ENCODE measurements around the gene TGM4. TPM values are rescaled to one million over a fixed set of nuclear protein-coding genes. Genes with fewer than 3 reads are reported as not detected.

TGM4 gene
- total RNA-seq, 1 donor from 2014 or later: not detected

DNA sequence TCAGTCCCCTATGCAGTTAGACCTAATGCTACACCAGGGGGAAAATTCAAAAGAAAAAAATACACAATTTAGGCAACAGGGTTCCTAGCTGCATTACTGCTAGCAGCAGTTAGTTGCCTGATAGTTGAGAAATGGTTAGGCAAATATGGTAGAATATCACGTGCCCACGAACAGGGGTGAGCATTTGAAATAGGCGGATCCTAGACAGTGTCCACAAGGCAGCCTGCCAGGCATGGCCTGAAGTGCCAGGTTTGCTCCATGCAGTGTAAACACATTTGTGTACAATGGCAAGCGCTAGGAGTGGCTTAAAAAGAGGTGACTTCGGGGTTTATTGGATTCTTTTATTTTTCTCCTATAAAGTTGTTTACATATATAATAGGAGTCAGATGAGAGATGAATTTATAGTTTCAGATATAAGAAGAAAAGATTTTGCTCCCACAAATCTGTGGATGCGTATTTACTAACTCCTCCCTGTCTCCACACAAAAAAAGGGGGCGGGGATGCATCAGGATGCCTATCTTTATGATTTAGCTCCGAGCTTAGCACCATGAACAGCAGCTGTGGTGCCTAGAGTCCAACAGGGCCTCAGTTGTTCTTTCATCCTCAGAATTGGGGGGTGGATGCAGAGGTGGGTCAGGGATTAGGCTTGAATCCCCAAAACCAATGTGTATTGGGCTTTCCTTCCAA is 3.9 kb upstream of the TGM4 start:
- no peak for DNase-seq (ENCODE audit: low spot score)
- intact Hi-C loops (cut with DNase I): no loop called here
- ATAC-seq: no peak

DNA sequence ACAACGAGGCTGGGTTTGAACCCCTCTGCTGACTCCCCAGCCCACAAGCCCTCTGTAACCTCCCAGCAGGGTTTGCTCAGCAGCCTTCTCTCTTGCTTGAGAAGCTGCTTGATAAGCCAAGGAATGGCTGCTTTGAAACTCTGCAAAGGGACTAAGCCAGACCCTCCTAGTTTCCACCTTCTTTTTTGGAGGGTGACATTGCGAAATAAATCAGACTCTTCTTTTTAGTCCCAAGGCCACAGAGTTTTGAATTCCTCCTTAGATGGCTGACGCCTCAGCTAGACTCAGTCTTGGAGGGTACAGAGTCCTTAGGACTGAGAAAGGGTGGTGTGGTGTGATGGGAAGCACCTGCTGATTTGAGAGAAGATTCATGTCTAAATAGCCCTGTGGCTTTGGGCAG is 1.2 kb downstream of the TGM4 start:
- no peak for ATAC-seq
- no peak for DNase-seq (ENCODE audit: low spot score)
- intact Hi-C loops (cut with DNase I): no loop called here

DNA sequence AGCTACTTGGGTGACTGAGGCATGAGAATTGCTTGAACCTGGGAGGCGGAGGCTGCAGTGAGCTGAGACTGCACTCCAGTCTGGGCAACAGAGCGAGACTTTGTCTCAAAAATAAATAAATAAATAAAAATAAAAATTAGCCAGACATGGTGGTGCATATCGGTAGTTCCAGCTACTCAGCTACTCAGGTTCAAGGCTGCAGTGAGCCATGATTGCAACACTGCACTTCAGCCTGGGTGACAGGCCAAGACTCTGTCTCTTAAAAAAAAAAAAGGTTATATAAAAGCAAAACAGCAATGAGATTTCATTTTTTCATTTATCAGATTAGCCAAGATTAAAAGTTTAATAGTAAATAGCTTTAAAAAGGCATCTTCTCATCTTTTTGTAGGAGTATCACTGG is 2.9 kb downstream of the TGM4 start:
- ATAC-seq: no peak
- no peak for DNase-seq (ENCODE audit: low spot score)
- intact Hi-C loops (cut with DNase I): no loop called here

DNA sequence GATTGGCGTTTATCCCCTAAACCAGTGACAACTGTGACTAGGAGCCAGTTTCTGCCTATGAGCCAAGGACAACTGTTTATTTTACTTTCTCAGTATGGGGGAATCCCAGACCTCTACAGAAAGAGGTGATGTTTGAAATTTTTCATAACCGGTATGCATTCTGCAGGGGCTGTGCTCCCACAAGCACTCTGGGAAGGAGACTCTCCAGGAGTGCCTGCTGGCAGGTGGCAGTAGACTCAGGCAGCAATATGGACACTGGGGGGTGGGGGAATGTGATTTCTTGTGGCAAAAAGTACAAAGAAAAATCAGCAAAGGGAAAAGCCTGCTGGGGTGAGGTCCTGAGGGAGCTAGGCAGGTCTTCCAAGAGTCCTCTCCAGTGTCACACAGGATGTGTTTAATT is 5.9 kb downstream of the TGM4 start:
- ATAC-seq: no peak
- intact Hi-C loops (cut with DNase I): no loop called here

DNA sequence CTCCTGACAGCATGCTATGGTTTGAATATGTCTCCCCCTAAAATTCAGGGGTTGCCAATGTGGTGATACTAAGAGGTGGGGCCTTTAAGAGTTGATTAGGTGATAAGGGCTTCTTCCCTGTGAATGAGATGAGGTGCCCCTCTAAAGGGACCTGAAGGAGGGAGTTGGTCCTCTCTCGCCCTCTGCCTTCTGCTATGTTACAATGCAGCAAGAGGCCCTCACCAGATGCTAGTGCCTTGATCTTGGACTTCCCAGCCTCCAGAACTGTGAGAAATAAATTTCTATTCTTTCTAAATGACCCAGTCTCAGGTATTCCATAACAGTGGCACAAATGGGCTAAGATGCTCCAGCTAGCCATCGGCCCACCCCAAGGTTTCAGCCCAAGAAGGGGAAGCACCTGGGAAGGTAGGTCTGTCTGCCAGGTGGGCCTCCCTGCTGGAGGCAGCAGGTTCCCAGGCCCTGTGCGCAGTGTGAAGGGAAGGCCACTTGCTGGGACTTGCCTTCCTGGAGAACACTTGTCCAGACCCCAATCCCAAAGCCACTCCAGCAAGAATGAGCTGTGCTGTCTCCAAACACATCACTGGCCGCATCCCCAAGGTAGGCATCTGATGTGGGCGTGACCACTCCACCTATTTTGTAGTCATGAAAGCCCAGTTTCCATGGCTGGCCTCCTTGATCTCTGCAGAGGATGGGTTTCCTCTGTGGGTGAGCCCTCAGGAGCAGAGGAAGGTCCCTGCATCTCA is 9.0 kb downstream of the TGM4 start:
- no peak for DNase-seq (ENCODE audit: low spot score)
- ATAC-seq: no peak
- intact Hi-C loops (cut with DNase I): no loop called here

More for the DNA sequence above, 5.9 kb downstream of the TGM4 start:
- no peak for DNase-seq (ENCODE audit: low spot score)

DNA sequence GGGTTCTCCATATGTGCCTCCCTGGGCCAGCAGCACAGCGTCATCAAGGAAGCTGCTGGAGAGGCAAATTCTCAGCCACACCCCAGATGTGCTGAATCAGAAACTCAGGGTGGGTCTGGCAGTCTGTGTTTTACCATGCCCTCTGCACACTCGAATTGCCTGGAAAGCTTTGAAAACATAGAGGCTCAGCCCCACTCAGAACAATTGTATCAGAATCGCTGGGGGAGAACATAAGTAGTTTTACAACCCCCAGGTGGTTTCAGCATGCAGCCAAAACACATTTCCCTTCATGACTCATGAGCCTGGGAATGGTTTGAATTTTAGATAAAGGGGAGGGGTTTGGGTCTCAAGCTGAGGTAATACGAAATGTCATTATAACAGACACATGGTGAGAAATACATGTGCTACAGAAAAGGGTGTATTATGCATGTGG is 9.6 kb downstream of the TGM4 start:
- ATAC-seq (peak; percentile 60), DNase-seq (ENCODE audit: low spot score) (no peak)
- intact Hi-C loops (cut with DNase I): no loop called here

DNA sequence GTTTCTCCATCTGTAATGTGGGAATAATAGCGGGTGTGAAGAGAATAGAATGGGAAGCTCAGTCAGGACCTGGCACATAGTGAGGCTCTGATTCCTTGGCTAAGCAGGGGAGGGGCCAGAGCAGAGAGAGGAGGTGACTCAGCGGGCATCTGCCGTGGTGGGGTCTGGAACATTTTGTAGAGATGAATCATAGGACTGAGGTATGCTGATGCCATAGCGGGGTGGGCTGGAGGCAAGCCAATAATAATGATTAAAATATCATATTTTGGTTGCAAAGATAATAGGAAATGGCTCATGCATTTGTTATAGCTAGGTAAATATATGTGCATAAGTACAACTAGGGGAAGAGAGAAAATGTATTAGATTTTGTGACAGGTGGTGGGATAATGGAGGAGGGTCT is 11.2 kb downstream of the TGM4 start:
- ATAC-seq (no peak), DNase-seq (ENCODE audit: low spot score) (no peak)
- intact Hi-C loops (cut with DNase I): no loop called here

DNA sequence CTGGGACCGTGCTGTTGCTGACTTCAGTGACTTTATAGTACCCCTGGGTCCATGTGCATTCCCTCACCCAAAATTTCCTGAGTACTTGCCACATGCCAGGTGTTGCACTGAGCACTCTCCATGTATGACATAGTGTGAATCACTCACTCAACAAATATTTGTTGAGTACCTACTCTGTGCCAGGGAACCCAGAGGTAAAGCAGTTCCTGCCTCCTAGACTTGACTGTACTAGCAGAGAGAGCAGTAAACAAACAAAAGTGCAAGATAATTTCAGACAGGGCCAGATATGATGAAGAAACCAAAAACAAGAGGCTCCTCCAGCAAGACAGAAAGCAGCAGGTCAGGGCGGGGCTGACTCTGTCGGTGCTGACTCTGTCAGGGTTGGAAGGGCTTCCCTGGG is 12.2 kb downstream of the TGM4 start:
- intact Hi-C loops (cut with DNase I): no loop called here
- no peak for ATAC-seq
- DNase-seq (ENCODE audit: low spot score): no peak

DNA sequence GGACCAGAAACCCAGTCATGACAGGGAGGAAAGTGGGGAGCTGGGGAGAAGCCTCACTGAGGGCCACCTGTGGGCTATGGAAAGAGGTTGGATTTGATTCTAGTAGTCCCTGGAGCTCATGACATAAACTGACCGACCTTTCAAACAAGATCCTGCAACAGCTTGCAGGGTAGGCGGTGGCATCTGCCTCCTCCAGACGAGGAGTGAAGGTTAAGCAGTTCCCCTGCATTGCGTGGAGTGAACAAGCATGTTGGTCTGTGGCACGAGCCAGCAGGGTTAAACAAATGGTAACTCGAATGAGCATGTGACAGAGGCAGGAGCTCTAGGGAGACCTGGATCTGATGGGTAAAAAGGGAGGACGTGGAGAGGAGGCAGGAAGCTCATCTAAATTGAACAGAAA is 12.7 kb downstream of the TGM4 start:
- no peak for ATAC-seq
- intact Hi-C loops (cut with DNase I): no loop called here
- no peak for DNase-seq (ENCODE audit: low spot score)

DNA sequence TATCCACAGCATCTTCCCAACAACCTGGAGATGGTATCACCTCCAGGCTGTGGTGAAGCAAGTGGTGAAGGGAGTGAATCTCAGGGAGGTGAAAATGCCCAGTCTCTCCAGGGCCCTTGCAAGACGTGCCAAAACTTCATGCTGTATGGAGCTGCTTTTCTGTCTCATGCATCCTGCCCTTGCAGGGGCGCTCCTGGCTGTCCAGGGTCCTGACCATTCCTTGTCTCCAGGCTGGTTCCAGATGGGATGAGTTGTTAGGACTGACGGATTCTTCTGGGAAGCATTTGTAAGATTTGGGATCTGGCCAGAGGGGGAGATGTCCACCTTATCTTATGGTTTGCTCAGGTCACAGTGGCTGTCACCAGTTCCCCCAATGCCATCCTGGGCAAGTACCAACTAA is 15.8 kb downstream of the TGM4 start:
- no peak for DNase-seq (ENCODE audit: low spot score)
- no peak for ATAC-seq
- intact Hi-C loops (cut with DNase I): no loop called here

DNA sequence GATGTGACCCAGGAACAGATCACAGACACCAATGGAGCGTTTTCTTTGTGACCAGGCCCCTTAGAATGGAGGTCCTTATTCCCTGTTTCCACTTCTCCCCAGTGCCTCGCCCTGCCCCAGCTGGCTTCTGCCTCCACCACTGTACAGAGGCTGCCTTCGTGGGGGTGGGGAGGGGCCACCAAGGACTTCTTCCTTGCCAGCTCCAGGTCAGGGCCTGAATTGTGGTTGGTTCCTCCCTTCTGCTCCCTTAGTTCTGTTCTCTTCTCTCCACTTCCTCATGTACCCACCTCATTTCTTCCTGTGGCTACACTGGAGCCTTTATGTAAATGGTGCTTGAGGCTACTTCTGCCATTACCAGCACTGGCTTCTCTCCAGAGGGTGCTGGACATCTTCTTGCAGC is 16.4 kb downstream of the TGM4 start:
- ATAC-seq (no peak), DNase-seq (ENCODE audit: low spot score) (no peak)
- intact Hi-C loops (cut with DNase I): no loop called here

DNA sequence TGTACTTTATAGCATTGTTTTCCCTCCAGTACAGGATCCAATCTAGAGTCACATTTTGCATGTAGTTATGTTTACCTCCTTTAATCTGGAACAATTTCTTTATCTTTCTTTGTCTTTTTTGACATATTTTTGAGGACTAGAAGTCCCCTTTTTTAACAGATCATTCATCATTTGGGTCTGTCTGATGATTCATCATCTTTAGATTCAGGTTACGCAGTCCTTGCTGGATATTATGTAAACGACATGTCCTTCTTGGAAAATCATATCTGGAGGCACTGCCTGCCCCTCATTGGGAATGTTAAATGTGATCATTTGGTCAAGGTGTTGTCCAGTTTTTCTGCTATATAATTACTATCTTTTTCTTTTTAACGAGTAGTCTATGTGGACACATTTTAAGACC is 18.3 kb downstream of the TGM4 start:
- ATAC-seq (no peak), DNase-seq (ENCODE audit: low spot score) (no peak)
- intact Hi-C loops (cut with DNase I): no loop called here

DNA sequence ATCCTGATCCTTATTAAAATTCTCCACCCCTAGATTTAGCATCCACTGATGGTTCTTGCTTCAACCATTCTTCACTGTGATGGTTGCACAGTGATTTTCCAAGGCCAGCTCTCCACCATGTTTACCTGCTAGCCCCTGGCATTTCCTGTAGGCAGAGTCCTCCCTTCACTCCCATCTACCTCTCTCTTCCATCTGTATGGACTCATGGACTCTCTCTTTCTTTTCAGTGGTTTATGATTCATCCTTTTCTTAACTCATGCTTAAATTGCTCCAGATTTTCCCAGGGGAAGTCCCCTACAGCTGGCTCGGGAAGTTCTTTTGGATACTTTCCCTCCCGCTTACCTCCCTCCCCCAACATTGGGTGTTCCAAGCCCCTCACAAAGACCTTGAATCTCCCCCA is 18.7 kb downstream of the TGM4 start:
- no peak for ATAC-seq
- no peak for DNase-seq (ENCODE audit: low spot score)
- intact Hi-C loops (cut with DNase I): no loop called here

DNA sequence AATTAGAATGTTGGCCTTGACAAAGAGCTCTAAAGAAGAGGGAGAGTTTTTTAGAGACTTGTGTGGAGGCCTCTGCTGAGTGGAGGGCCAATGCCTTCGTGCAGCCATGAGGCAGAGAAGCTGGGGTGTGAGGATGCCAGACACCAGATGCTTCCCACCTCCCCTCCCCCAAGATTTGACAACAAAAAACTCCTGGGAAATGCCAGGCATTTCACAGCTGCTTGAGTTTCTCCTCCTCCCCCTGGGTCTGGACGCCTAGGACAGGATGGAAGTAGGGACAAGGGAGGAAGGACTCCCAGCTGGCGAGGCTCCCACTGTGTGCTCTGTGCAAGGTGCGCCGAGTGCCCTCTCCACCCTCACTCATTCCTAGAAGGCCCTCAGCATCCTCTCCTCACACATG is 20.1 kb downstream of the TGM4 start:
- intact Hi-C loops (cut with DNase I): no loop called here
- DNase-seq (ENCODE audit: low spot score) (no peak), ATAC-seq (no peak)

DNA sequence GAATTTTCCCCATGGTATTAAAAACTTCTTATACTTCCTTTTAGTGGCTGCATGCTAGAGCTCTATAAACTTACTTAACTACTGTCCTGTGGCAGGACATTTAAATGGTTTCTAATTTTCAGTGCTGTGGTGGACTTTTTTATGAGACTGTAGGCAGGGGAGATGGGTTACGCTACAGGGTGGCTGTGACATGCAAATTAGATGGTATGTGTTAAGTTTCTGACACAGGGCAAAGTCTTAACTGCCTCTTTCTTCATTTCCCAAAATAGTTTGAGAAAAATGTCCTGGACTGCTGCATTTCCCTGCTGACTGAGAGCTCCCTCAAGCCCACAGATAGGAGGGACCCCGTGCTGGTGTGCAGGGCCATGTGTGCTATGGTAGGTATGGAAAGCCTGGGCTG is 22.0 kb downstream of the TGM4 start:
- intact Hi-C loops (cut with DNase I): no loop called here
- ATAC-seq: no peak

DNA sequence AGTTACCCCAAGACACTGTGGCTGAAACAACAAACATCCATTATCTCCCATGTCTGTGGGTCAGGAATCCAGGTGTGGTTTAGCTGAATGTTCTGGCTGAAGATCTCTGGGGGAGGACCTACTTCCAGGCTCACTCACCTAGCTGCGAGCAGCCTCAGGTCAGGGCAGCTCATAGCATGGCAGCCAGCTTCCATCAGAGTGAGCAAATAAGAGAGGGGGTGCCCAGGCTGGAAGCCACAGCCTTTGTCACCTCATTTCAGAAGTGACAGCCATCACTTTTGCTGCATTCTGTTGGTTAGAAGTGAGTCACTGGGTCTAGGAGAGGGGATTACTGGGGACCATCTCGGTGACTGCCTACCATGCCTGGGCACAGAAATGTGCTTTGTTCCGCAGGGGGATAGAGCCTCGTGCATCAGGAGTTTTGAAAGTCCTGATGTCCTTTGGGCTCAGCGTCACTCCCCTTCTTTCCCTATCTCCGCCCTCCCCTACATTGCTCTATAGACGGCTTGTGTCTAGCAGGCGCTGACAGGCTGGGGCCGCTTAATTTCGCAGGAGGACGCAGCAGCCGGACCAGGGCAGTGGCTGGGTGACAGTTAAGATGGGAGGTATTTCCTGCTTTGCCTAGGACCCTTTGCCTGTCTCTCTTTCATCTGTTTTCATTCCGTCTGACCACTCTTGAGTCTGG is 25.4 kb downstream of the TGM4 start:
- no peak for DNase-seq (ENCODE audit: low spot score)
- intact Hi-C loops (cut with DNase I): no loop called here
- ATAC-seq: no peak

More for the DNA sequence above, 22.0 kb downstream of the TGM4 start:
- DNase-seq (ENCODE audit: low spot score): no peak

DNA sequence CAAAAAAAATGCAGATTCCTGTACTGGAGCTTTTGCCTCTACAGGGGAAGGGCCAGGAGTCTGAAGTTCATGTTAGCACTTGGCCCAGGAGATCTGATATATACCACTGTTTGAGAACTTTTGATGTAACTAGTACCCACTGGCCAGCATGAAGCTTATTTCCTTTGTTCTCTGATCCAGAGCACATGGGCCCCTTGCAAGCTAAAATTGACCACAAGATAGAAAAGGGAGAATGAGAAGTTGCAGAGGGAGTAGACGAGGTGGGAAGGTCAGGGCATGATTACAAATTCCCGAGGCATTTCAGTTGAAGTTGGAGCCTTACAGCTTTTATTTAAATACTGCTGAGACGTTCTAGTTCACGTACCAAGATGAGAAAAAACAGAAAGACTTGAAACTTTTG is 28.2 kb downstream of the TGM4 start:
- DNase-seq (ENCODE audit: low spot score): no peak
- no peak for ATAC-seq
- intact Hi-C loops (cut with DNase I): no loop called here

DNA sequence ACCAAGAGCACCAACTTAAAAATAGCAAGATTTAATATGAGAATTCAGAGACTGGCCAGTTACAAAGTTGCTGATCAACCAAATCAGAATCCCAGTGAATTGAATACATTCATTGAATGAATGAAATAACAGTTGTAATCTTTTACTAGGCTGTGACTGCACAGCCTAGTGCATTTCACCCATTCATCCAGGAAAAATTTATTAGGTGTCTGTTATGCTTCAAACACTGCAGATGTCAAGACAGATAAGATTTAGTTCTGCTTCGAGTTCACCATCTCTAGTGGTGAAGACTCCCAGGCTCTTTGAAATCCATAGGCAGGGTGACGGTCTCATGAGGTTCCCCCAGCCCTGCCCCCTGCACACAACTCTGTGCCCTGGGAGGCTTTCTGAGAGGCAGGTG is 28.9 kb downstream of the TGM4 start:
- DNase-seq (ENCODE audit: low spot score) (no peak), ATAC-seq (no peak)
- intact Hi-C loops (cut with DNase I): no loop called here

DNA sequence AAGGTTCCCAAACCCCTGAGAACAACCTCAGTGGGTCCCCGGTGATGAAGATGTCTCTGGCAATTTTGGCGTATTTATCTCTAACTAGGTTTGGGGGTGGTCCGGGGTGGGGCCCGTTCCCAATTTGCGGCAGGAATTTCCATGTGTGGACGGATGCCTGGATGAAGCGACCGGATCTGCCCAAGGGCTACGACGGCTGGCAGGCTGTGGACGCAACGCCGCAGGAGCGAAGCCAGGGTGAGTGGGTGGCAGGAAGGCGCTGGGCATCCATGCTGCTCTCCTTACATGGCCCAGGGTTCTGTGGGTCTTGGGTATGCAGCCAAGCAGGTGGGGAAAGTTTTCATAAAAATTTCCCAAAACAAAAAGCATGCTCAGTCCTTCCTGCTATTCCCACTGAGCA is 29.3 kb downstream of the TGM4 start:
- ATAC-seq (no peak), DNase-seq (ENCODE audit: low spot score) (no peak)
- intact Hi-C loops (cut with DNase I): no loop called here

DNA sequence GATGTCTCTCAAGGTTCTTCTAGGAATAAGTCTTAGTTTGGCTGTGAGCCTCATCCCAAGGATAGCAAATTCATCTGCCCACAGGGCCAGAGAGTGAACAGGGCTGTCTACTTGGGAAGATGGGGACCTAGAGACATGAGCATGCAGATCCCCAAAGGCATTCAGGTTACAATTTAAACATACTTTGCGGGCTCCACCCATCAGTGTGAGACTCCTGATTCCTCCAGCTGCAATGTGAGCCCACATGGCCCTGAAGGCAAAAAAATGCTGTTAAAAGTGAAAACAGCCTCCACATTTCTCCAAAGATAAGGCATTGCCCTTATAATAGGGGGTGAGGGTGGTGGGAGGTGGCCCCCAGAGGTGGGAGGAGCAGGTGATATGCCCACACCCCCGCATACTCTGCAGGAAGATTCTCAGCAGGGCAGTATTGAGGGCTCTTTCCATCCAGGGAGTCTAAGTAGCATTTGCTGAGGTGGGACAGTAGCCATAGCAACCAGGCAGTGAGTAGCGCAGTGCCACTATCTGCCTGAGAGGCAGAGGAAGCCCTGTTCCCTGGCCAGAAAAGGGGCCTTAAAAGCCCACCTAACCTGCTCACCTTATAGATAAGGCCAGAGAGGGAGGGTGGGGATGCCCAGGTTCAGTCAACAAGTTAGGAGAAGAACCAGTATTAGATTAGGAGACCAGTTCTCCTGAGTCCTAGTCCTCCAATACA is 31.2 kb downstream of the TGM4 start:
- intact Hi-C loops (cut with DNase I): no loop called here

More for the DNA sequence above, 31.2 kb downstream of the TGM4 start:
- ATAC-seq (no peak), DNase-seq (ENCODE audit: low spot score) (no peak)
